Activated T-helper 1 cell treated with Interleukin-2 at 50 U/mL for 16 hours (primary cell): ENCODE measurements around the gene TLR6.

Source experiments
- DNase-seq: peaks from one replicate; pipeline ENCODE4 v3.0.0-alpha.2; 2020; ENCODE audit warnings: low read depth

The TLR6 gene

DNA sequence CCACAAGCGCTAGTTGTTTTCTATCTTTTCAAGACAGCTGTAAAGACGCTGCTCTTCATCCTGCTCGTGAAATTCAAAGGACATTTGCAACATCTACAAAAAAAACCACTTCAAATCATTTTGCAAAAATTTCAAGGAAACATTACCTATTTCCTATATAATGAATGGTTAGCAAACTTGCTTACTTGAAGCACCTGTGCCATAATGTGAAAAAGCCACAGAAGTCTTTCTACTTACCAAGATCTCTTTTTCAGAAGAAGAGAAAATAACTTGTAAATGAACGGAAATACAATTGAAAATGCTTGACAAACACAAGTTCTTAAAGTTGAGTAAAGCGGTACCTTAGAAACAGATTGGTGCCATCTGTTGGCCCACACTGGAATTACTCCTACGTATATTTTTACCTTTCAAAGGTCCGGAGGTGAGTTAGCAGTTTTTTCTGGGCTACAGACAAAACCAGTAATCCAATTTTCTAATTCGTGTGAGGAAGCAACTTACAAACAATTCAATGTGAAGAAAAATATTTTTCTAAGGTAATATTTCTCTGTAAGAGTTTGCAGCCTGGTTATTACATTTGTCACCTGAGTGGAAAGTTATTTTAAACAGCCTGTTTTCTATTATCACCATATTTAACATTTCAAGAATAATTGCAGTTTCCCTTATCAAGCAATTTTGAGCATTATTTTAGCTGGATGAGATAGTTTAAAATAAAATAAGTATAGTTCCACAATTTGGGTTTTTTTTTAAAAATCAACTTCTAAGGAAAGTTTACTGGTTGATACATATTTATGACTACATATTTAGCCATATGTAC, at the start of gene TLR6:
TLR6 (minus strand) TSS at position 294 of the 814 bp plus-strand sequence. CDS start 27,344 bp downstream, outside the sequence.
- peak; percentile 22 for DNase-seq

- DNase-seq = no peak
Measured at GRCh38 chr4:38905652-38906385, 49.2 kb upstream of the TLR6 start.

GRCh38 chr4:38904682-38905081, 48.1 kb upstream of the TLR6 start:
- no peak for DNase-seq

GRCh38 chr4:38904090-38904666, 47.6 kb upstream of the TLR6 start:
- no peak for DNase-seq

- no peak for DNase-seq
Measured at GRCh38 chr4:38902695-38903094, 46.1 kb upstream of the TLR6 start.

GRCh38 chr4:38902221-38902620, 45.6 kb upstream of the TLR6 start:
- DNase-seq = no peak

DNA sequence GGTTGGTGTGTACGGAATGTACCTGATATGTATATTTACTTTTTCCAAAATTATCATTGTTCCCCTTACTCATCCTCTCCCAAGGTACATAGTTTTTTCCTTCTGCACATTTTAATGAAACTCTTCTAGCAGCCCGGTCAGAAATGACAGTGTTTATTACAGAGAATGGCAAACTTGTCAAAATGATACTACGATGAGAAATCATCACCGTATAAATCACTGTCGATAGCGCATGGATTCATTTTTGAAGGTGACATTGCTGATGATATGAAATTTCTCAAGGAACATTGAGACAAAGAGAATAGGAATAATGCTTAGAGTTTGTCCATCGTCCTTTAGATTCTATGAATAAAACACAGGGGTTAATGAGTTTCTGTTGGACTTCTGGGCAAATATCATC, 41.6 kb upstream of the TLR6 start:
- no peak for DNase-seq

DNA sequence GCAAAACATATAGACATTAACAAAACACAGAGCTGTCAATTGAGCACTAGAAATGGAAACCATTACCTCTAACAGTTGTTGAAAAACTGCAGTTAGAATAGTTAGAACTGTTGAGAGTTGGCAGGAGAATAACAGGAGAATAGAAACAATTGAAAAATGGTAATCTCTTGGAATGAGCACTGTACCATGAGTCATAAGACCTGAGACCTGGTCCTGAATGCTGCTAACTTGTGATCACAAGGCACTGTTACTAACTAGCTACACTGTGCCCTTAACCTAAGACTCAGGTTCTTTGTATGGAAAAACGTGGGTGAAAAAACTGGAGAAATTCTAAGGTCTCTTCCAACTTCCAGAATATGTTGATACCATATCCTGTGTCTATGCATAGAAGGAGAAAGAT, 40.3 kb upstream of the TLR6 start:
- DNase-seq = no peak

- DNase-seq = no peak
Measured at GRCh38 chr4:38894322-38894982, 37.8 kb upstream of the TLR6 start.

DNA sequence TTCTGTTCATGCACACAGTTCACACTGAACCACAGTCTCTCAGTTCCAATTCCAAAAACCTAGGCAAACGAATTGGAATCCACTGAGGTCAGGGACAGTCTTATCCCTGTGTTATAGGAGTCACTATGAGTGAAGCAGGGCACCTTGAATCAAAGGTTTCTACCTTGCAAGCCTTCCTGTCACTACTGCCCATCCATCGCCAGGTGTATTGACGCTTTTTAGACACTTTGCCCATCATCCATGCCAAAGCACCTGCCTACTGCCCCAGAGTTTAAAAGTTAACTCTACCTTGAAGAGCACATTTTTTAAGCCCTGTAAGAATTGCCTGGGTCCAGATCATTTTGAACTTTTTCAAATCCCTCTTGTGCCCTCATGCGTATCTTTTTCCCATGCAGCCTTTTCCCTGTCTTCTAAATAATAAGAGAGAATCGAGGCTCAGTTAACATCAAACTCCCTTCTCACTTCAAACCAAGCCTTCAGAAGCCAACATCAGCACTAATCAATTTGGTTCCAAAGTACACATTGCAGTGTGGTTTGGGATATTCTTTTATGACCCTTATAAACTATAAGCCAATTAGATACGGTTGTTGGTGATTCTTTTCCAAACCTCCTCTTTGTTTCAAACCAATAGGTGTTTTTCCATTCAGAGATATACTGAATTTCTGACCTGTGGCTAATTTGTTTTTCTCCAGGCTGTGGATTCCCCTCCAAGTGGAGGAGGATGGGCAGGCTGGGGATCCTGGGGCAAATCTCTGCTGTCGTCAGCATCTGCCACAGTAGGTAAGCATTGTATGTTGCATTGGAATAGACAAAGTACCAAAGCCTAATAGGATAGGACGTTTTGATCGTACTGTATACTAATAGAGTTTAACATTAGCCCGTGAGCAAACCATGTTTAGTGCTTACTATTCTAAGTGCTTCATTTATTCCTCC, 34.7 kb upstream of the TLR6 start:
- no peak for DNase-seq

DNA sequence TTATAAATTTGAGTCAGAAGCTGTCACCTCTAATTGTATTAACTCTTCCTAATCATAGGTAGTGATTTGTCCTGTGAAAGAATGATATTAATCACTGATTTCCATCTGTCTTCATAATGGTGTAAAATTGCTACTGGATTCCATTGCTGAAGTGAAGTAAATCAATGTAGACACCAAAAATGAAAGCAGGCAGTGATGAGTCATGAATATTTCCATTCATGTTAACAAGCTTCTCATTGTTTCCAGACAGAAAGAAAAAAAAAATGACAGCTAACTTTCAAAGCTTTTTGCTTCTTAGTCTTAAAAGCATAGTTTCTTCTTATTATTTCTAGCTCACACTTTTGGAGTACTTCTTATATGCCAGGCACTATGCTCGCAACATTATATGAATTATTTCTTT, 32.5 kb upstream of the TLR6 start:
- no peak for DNase-seq

DNA sequence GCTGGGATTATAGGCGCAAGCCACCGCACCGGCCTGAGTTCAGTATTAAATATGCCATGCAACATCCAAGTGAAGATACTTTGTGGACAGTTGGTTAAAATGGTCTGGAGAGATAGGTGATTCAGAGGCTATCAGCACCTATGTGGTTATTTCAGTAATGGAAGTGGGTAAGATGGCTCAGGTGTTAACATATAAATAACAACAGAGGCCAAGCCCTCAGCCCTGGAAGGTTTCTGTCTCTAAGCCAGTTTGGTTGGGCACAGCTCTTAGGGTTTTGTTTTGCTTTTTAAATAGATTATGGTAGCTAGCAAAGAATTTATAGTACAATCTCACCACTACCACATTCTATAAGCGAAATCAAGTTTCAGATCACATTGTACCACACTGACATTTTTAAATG, 27.6 kb upstream of the TLR6 start:
- DNase-seq = no peak

- no peak for DNase-seq
Measured at GRCh38 chr4:38876636-38877035, 20.0 kb upstream of the TLR6 start.

DNA sequence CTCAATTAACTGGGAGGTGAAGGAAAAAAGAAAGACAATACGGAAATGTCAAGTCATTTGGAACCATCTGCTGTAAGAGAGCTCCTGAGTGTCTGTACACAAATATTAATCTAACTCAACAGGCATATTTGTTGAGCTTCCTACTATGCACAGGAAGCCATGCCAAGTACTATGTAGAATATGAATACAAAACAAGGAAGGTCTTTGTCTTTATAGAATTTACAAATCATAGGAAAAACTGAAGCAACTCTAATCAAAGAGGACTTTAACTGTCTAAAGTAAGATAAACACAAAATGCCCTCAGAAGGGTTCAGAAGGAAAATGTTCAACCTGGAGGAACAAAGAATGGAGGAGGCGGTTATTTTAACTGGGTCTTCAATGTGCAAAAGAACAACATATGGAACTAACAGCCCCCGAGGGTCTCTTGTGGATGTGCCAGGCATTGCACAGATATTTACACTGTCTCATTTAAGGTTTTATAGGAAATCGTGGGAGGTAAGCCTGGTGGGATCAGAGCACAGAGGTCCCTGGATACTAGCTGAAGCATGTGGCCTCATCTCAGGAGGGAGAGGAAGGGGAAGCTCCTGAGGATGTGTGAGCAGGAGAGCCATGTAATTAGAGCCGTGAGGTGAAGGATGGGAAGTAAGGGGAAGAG, 16.8 kb upstream of the TLR6 start:
- no peak for DNase-seq

GRCh38 chr4:38872620-38873019, 16.0 kb upstream of the TLR6 start:
- DNase-seq = no peak

- DNase-seq = no peak
Measured at GRCh38 chr4:38871593-38871992, 15.0 kb upstream of the TLR6 start.

- no peak for DNase-seq
Measured at GRCh38 chr4:38870098-38870808, 13.6 kb upstream of the TLR6 start.

DNA sequence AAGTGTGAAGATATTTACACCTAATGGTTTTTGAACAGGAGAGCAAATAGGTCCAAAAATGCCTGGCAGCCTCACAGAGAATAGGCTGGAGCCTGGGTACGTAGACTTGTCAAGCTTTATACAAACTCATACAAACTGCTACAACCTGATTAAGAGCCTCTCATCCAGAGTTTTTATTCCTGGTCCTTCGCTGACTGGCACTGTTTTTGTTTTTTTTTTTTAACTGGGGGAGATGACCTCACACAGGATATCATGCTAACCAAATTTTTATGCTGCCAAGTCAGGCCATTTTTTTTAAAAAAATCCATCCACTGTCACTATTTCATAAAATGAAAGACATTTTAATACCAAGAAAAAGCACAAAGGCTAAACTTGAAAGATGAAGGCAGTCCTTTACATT, 12.9 kb upstream of the TLR6 start:
- DNase-seq = no peak

DNA sequence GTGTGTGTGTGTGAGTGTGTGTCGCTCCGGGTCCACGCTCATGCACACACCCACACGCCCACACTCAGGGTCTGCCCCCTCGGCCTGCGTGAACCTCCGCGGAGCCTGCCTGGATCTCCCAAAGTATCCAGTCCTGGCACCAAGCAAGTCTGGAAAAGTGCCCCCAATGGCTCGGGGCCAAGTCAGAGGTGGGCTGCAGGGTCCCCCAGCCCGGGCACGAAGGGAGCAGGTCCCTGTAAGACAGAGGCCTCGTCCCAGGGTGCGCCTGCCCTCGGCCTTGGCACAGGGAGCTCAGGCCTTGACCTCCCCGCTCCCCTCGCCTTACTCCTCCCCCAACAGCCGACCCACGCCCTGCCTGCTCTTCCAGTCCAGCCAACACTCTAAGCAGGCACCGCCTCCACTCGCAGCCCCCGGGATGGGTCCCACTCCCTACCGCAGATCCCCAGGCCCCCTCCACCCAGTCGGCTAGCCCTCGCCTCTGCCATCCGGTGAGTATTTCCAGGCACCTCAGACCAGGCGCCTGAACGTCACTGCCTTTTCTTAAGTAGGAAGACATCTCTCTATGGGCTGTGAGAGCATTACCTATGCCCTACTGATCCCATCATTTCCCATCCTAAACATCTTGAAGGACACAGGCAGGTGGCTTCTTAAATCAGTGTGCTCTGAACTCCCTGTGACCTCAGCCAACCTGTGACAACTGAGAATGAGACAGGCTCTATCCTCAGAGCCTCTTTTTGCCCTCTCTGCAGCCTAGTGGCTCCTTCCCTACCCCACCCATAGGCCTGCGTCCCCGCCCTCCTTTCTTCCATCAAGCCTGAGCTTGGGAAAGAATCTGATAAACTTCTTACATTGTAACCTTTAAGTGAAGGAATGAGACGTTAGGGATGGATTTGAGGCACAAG, 11.7 kb upstream of the TLR6 start:
- DNase-seq = no peak
